Sigmoid colon (tissue), 7 donors: ENCODE results near the gene HES5. TPM values are rescaled to one million over a fixed set of nuclear protein-coding genes. Genes with fewer than 3 reads are reported as not detected.

Source experiments
- DNase-seq: peaks from one replicate; pipeline ENCODE4 v3.0.0-alpha.2; 2019
- H3K27ac ChIP-seq, 4 donors: fragments of 200-600 bp; sonication (generic); one replicate each; pipeline ENCODE4 v1.5.1; 2016 to 2019; ENCODE audit warnings: mild to moderate bottlenecking in 1 of 4
- H3K27me3 ChIP-seq, 3 donors: fragments of 200-600 bp; sonication (generic); one replicate each; pipeline ENCODE4 v1.5.1; 2019; ENCODE audit warnings: mild to moderate bottlenecking in 1 of 3
- H3K36me3 ChIP-seq, 4 donors: fragments of 200-600 bp; sonication (generic); one replicate each; pipeline ENCODE4 v1.5.1; 2016 to 2019
- H3K4me1 ChIP-seq, 4 donors: fragments of 200-600 bp; sonication (generic); one replicate each; pipeline ENCODE4 v1.5.1; 2017 to 2019
- H3K4me3 ChIP-seq, 4 donors: fragments of 200-600 bp; sonication (generic); one replicate each; pipeline ENCODE4 v1.5.1; 2017 to 2019; ENCODE audit warnings: mild to moderate bottlenecking in 2 of 4, moderate library complexity in 1 of 4
- H3K9me3 ChIP-seq, 4 donors: fragments of 200-600 bp in 3 of 4; sonication (generic) in 3 of 4; one replicate each; pipeline versions ENCODE4 v1.5.1 to v1.6.1; 2013 to 2019
- CTCF ChIP-seq, 4 experiments: fragments of 450-650 bp in 3 of 4; fragments of 200-600 bp in 1 of 4; IDR thresholded peaks; one replicate each; pipeline ENCODE4 v1.5.1; 2016 to 2019; ENCODE audit warnings: antibody characterized with exemption in 4 of 4, mild to moderate bottlenecking in 3 of 4, moderate library complexity in 2 of 4
- EP300 ChIP-seq, 4 donors: sonication (generic); formaldehyde crosslinking; IDR thresholded peaks; one replicate each; pipeline ENCODE4 v1.6.1; 2017; ENCODE audit warnings: antibody characterized with exemption in 4 of 4
- POLR2A ChIP-seq, 2 donors: fragments of 450-650 bp; IDR thresholded peaks; one replicate each; pipeline ENCODE4 v1.6.1; 2016; ENCODE audit warnings: antibody characterized with exemption in 2 of 2, mild to moderate bottlenecking in 2 of 2, moderate library complexity in 2 of 2
- POLR2AphosphoS5 ChIP-seq, 4 donors: sonication (generic); formaldehyde crosslinking; IDR thresholded peaks; one replicate each; pipeline ENCODE4 v1.6.1; 2017; ENCODE audit warnings: antibody characterized with exemption in 4 of 4
- WGBS, 2 donors: extraction: QIAGEN DNeasy Blood & Tissue Kit; methylation state at CpG; one replicate each; pipeline ENCODE4 v1.1.7; 2013; 5-methylcytosine and 5-hydroxymethylcytosine counted together
- intact Hi-C: fragments of 100-400 bp; cut with DNase I; formaldehyde crosslinking; loops from one replicate; pipeline ENCODE4 v1.15.1; 2023
- polyA plus RNA-seq, 3 donors: library from polyadenylated mRNA; stranded (reverse); fragments of 200-250 nt; gene quantifications; one replicate each; pipeline ENCODE4 v1.2.3, GENCODE V29; 2013
- total RNA-seq, 4 donors: library from RNA; depleted of rRNA; stranded (reverse); fragments of >200 nt; gene quantifications; one replicate each; pipeline ENCODE4 v1.1.0, GENCODE V29; 2016
- donor health status: healthy with polysubstance abuse.
- donor health status: Bipolar disorder and iron deficiency.
- donor health status: healthy.

The HES5 gene
- total and polyA plus RNA-seq, 7 donors = 0.36 to 1.2 (median 0.61) TPM; not detected in 4

GRCh38 chr1:2523891-2524609, 6.0 kb downstream of the HES5 start:
- H3K27me3 ChIP-seq = peaks cover 6 to 15% (median 12%) of the 10 kb centered on the region in 3 donors
- no peak overlapping the region for H3K27ac ChIP-seq
- no peaks in the 10 kb centered on the region for H3K9me3 ChIP-seq
- H3K4me3 ChIP-seq = no peak overlapping the region
- intact Hi-C loops = loop anchor here (10.0 kb wide), 1 partner anchor 121 kb away; no protein-coding TSS in a partner anchor
- 68 to 79% methylated on average over 10 of the region's 10 CpGs for WGBS, 2 donors
- H3K4me1 ChIP-seq = peaks cover 0 to 47% (median 44%) of the 10 kb centered on the region in 4 donors
- DNase-seq = no peak
- TF ChIP-seq EP300 (IDR thresholded peaks at IDR 0.05) (no peak), POLR2AphosphoS5 (IDR thresholded peaks at IDR 0.05) (no peak), POLR2A (IDR thresholded peaks at IDR 0.05) (no peak), CTCF (IDR thresholded peaks at IDR 0.05) (no peak)
- peaks cover 19 to 28% (median 25%) of the 10 kb centered on the region in 4 donors for H3K36me3 ChIP-seq

GRCh38 chr1:2523191-2523890, 6.7 kb downstream of the HES5 start:
- intact Hi-C loops = loop anchor here (10.0 kb wide), 1 partner anchor 121 kb away; no protein-coding TSS in a partner anchor
- no peak overlapping the region for H3K4me3 ChIP-seq
- H3K9me3 ChIP-seq = no peaks in the 10 kb centered on the region
- TF ChIP-seq EP300 (IDR thresholded peaks at IDR 0.05) (no peak), POLR2AphosphoS5 (IDR thresholded peaks at IDR 0.05) (no peak), CTCF (IDR thresholded peaks at IDR 0.05) (no peak), POLR2A (IDR thresholded peaks at IDR 0.05) (no peak)
- DNase-seq = no peak
- peaks cover 0 to 41% (median 40%) of the 10 kb centered on the region in 4 donors for H3K4me1 ChIP-seq
- no peak overlapping the region for H3K27ac ChIP-seq
- peaks cover 0 to 8% (median 5%) of the 10 kb centered on the region in 3 donors for H3K27me3 ChIP-seq
- WGBS, 2 donors = 66 to 80% methylated on average over 32 of the region's 32 CpGs
- H3K36me3 ChIP-seq = peaks cover 26 to 35% (median 33%) of the 10 kb centered on the region in 4 donors

GRCh38 chr1:2522230-2522629, 7.8 kb downstream of the HES5 start:
- WGBS, 2 donors = 84 to 89% methylated on average over 7 of the region's 7 CpGs
- no peak for DNase-seq
- no peak for TF ChIP-seq CTCF (IDR thresholded peaks at IDR 0.05)
- TF ChIP-seq EP300 (IDR thresholded peaks at IDR 0.05) = no peak
- no peak for TF ChIP-seq POLR2AphosphoS5 (IDR thresholded peaks at IDR 0.05)
- TF ChIP-seq POLR2A (IDR thresholded peaks at IDR 0.05) = no peak
- peaks cover 37 to 46% (median 44%) of the 10 kb centered on the region in 4 donors for H3K36me3 ChIP-seq
- intact Hi-C loops = loop anchor here (10.0 kb wide), 1 partner anchor 123 kb away; no protein-coding TSS in a partner anchor
- H3K4me1 ChIP-seq = peaks cover 0 to 39% (median 36%) of the 10 kb centered on the region in 4 donors
- H3K27me3 ChIP-seq = no peaks in the 10 kb centered on the region
- no peak overlapping the region for H3K27ac ChIP-seq
- H3K4me3 ChIP-seq = no peak overlapping the region
- H3K9me3 ChIP-seq = no peaks in the 10 kb centered on the region

- intact Hi-C loops = loop anchor here (10.0 kb wide), 1 partner anchor 124 kb away; no protein-coding TSS in a partner anchor
- Histone ChIP-seq H3K27me3 (no peaks in the 10 kb centered on the region), H3K4me3 (no peak overlapping the region), H3K4me1 (peaks cover 0 to 30% (median 29%) of the 10 kb centered on the region in 4 donors), H3K27ac (no peak overlapping the region), H3K36me3 (peaks cover 51 to 60% (median 58%) of the 10 kb centered on the region in 4 donors), H3K9me3 (no peaks in the 10 kb centered on the region)
- no peak for TF ChIP-seq CTCF (IDR thresholded peaks at IDR 0.05)
- no peak for DNase-seq
- WGBS, 2 donors = 96% methylated on average over 21 of the region's 21 CpGs
Observed at GRCh38 chr1:2520806-2521205, 9.3 kb downstream of the HES5 start.
